GM21723 (cell line): Measurements from ENCODE around the gene TRHDE.

ENCODE experiments used
- ATAC-seq: cut with Tn5 transposase; IDR thresholded peaks from one replicate; pipeline ENCODE4 v1.9.1; 2021; ENCODE audit warnings: mild to moderate bottlenecking, moderate library complexity; ENCODE audit not compliant: unreplicated experiment

Gene TRHDE

DNA sequence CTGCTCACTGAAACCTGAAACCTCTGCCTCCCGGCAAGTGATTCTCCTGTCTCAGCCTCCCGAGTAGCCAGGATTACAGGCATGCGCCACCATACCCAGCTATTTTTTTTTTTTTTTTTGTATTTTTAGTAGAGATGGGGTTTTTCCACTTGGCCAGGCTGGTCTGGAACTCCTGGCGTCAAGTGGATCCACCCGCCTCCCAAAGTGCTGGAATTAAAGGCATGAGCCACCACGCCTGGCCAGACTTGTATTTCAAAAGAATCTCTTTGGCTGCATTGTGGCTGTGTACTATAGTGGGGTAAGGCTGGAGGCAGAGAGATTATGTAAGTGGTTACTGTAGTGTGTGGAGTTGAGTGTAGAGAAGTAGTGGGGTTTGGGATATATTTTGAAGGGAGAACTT lies 35.1 kb downstream of the TRHDE start:
- no peak for ATAC-seq

DNA sequence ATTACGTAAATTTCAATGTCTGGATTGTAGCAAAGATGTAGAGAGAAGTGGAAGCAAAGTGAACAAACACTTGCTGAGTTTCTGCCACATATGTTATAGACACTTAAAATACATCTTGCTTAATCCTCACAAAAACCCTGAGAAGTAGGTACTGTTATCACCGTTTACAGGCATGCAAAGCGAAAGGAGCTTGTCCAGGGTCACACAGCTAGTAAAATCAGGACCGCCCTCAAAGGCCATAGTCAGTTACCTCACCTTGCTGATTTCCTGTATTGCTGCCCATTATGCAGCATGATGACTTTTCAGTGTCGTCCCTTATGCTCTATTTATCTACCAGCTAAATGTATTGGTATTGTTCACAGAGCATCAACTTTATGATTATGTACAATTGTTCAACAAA lies 39.8 kb downstream of the TRHDE start:
- no peak for ATAC-seq

DNA sequence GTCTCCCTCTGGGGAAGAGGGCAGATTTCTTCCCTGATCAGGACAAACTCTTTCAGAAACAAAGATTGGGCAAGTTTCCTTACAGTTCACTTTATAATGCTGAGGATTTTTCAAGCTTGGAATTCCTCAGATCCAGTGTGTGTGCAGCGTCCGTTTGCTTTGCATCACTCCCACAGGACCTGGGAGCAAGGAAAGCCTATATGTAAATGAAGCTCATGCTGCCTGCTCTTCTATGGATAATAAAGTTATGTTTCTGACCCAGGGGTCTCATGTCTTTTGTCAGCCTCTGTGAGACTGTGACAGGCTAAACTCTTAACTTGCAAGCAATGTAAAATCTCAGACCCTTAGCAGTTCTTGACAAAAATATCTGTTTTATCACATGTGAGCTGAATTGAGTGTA lies 41.6 kb downstream of the TRHDE start:
- ATAC-seq, result no peak

DNA sequence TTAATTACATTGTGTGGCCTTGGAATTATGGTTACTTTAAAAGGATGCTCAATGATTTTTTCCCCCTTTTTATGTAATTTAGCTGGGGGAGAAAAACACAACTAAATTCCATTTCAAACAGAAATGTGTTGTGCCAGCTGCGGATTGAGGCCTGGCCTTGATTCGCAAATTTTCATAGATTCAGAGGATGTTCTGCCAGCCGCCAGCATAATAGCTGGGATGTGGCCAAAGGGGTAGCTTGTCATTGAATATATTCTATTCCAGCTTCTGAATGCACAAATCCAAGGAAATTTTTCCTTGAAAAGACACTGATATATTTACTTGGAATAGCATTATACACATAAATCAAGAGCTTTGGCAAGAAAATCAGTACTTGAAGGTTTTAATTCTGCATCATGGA lies 43.7 kb downstream of the TRHDE start:
- no peak for ATAC-seq

DNA sequence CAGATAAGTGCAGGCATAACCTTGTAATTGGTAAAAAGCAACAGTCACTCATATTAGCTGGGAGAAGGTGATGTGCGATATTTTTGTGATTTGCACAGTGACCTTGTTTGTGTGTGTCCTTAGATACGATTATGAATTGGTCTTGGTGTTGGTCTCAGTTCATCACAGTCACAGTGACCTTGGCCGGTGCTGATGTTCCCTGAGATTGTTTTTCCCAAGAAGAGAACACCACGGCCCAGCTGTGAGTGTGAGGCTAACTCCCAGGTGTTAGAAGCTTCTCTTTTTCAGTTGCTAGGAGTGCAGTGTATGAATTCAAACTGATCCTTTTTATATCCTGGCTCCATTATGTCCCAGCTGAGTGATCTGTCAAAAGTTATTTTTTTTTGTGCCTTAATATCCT lies 46.2 kb downstream of the TRHDE start:
- no peak for ATAC-seq

DNA sequence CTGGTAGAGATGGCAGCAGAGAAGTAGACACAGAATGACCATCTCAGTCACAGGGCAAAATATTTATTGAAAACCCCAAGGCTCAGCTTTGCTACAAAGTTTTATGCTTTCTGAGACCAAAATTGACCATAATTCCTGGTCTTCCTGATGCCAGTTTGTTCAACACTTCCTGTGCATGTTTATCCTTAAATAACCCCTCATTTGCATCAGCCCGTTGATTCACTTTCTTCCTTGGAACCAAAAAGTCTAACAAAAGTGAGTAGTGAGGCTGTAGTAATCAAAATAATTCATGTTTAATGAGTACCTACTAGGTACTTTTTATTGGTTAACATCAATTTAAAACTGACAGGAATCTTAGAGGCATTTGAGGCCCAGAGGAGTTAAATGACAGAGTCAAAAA lies 51.7 kb downstream of the TRHDE start:
- ATAC-seq, result no peak

DNA sequence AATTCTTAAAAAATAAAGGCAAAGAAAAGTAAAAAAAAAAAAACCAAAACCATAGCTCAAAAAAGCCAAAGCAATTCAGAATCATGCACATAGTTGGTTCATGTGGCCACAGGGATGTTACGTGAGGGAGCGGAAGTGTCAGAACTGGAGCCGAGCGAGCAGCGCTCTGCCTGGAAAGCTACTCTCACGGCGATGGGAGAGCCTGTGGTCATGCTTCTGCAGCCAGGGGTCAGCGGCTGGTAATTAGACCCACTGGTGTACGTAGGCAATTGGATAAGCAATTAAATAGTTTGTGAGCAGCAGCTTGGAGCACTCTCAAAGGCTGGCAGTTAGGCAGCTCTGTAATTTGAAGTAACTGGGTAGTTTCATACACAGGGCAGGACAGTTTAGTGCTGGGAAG lies 58.1 kb downstream of the TRHDE start:
- ATAC-seq, result no peak

DNA sequence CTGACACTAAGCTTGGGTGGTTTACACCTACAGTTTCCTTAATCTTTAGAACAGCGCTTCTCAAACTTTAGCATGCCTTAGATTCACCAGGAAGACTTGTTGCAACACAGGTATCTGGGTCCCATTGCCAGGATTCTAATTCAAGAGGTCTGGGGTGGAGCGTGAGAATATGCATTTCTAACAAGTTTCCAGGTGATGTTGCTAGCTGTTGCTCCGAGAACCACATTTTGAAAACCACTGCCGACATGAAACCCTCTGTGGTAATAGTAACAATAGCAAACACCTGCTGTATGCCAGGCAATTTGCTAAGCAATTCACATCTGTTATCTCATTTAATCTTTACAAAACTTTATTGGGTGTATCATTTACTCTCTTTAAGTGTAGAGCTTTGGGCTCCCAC lies 58.6 kb downstream of the TRHDE start:
- ATAC-seq, result no peak

DNA sequence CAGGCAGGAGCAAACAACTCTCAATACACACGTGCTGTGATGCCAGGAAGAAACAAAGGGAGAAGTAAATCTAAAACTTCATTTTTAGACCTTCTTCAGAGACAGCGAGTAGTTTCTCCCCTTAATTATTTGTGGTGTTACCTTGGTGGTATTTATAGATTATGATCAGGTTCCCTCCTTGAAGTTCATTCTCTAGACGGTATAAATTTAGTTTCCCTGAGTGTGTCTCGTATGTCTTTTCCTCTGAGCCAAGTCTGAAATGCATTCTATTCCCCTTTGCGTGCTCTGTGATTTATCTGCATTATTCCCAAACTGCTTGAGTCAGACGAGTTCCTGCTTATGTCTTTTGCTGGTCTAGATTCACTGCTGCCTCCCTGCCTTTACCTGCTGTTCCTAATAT lies 65.2 kb downstream of the TRHDE start:
- ATAC-seq, result no peak

DNA sequence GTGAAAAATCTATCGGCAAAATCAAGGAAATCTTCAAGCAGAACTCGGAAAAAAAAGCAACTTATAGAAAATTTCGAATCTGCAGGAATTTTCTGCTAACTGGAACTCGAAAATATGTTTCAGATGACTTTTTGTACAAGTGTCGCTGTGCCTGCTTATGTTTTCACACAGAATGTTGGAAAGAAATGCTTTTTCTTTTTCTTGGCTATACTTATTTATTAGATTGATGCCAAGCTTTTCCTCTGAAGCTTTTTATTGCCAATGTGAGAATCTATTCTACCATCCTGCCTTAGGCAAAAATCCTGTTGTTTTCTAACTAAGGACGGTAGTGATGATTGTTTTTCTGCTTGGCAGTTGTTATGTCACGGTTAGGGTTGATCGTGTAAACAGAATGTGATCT lies 65.8 kb downstream of the TRHDE start:
- ATAC-seq, result no peak

DNA sequence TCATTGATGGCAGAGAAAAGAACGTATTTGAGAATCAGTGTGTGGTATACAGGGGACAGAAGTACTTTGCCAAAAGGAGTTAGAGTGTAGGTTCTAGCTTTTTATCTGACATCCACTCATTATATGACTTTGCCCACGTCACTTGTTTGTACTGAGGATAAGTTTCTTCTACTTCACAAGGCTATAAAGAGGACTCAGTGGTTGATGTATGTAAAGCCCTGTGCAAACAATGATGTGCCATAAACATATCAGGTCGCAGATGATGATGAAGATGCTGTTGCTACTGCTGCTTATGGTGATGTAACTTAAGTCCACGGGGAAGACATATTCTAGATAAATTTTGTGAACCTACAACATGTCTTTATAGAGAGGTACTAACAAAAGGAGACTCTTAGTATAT lies 66.3 kb downstream of the TRHDE start:
- no peak for ATAC-seq

DNA sequence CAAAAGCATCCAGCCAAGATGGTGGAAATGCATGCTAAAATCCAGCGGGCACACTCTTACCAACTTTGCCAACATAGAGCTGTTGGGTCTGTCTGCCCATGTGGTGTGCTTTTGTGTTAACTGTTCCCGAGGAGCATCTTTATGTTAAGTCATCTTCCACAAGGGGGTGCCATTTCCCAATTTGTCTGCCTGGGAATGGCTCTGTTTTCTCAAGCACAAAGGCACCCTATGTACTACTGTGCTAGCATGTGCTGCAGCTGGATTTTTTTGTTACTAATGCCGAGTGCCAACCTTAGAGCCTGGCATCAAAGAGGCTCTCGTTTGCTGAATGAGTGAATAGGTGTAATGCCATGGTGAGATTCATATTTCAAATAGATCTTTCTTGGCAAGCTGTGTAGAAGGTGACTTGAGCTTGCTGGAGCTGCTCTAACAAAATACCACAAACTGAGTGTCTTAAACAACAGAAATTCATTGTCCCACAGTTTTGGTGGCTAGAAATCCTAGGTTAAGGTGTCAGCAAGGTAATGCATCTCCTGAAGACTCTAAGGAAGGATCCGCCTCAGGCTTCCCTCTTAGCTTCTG lies 74.3 kb downstream of the TRHDE start:
- peak; percentile 95 for ATAC-seq

DNA sequence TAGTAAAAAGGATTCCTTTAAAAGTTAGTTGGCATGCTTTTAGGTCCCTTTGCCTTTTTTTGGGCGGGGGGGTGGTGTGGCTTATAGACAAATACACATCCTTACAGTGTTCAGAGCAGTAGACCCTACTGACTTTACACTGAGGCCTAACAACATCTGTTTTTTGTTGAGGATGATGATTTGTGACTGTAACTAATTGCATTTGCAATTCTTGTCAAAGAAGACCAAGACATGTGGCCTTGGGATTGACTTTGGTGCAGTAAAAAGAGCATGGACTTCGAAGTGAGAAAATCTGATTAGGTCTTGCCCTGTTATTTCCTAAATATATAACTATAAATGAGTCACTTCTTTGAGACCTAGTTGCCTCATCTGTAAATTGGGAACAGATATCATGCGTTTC lies 77.3 kb downstream of the TRHDE start:
- ATAC-seq, result no peak

DNA sequence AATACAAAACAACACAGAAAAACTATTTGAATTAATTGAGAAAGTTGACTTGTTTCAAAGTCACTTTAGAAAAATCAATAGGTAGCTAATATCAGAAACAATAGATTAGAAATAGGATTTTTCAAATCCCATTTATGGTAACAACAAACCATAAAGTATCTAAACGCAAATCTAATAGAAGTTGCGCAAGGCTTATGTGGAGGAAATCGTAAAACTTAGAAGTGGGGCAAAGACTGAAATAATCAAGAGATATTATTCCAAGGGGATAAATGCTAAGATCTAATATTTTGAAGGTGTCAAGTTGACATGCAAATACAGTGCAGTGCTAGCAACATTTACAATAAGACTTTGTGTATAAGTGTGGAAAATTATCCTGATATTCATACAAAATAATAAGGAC lies 87.2 kb downstream of the TRHDE start:
- ATAC-seq, result no peak

DNA sequence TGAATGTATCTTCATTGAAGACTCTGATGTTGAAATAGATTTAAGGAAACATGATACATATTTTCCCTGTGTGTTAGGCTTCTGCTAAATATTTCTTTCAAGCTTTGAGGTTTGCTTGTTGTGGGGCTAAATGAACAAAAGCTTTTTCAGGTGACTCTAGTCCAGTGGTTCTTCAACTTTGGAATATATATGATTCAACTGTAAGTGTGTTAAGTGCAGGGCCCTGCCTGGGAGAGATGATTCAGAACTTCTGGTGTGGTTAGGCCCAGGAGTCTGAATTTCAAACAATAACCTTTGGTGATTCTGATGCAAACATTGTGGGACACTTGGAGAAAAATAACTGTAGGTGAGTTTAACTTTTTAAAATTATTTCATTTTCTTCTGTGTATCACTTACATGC lies 93.0 kb downstream of the TRHDE start:
- ATAC-seq, result no peak

DNA sequence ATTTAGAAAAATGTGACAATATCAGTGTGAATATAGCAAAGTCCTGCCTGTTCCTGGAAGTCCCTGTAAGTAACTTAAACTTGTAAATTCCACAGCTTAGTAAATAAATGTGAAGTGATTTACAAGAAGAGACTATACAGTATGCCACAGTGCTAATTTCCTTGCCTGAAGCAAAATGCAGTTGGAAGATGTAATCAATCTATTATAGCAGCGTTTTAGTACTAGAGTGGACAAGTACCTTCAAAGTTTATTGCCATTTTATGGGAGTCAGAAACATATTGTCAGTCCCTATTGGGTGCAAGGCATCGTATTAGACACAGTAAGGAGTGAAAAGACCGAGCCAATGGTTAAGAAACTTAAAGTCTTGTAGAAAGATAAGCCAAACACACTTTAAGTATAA lies 94.1 kb downstream of the TRHDE start:
- no peak for ATAC-seq

DNA sequence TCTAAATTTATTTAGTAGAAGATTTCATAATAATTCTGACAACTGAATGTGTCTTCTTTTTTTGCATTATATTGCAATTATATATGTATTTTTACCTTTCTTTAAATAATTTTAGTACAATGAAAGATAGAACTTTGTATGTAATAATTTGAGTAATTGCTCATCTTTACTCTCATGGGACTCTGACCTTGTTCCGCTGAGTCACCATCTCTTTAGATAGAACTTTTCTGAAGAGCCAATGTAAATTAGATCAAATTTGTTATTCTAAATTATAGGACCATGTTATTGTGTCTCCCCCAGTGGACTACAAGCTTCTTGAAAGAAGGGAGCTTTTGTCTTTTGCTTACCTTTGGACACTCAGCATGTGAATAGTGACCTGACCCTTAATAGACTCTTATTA lies 96.1 kb downstream of the TRHDE start:
- no peak for ATAC-seq

DNA sequence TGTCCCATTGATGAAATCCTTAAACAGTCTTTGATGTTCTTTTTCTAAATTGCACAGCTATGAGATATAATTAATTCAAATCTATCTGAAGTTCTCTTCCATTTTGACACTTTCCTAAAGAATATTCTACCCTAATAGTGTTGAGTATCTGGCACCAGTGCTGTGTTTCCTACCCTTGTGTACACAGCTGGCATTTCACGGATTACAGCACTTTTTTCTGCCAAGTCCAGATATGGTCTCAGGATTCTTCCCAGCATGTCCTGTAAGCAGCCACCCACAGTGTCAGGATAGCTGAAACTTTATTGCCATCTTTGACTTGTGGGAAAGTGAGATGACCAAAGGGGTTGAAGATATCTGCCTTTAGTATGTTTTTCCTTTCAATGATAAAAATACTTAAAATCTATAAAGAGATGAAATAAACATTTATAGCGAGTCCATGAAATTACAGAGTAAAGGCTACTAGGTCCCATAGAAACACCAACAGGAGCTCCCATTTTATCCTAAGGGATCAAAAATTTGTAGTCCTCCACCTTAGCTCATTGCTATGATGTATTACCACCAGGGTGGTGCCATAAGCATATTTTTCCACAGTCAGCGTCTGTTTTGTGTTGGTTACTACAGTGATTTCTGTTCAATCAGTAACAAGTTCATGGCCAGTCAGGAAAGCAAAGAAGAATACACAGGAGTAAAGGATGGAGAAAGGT lies 96.7 kb downstream of the TRHDE start:
- ATAC-seq, result no peak

DNA sequence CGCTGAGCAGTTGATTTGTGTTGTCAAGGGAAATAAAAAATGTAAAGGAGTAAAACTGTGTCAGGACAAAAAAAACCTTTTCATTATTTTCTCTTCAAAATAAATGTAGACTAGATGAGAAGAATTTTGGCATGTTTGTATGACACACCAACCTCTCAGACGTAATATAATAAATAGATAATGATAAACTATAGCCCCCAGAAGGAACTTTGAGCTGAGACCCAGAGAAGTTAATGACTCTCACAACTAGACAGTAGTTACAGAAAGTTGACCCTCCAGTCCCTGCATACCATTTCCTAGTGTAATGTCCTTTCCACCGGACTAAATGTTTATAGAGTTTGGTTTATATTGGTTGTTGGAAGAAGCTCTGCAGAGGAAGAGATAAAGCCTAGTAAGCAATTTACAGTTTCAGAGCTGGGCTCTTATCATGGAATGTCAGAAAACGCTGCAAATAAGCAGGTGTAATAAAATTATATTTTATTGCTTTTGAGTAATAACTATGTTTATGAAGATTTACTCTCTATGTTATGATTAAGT lies 97.3 kb downstream of the TRHDE start:
- no peak for ATAC-seq

DNA sequence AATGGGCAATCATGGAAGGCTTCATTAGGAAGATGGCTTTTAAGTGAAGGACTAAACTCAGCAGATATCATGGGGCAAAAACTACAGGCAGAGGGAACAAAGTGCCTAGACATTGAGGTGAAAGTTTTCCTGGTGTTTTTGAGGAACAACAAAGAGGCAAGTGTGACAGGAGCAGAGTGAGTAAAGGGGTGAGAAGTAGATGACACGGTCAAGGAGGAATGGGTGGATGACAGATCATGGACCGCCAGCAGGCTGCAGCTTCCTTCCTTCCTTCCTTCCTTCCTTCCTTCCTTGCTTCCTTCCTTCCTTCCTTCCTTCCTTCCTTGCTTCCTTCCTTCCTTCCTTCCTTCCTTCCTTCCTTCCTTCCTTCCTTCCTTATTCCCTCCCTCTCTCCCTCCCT lies 108.3 kb downstream of the TRHDE start:
- ATAC-seq, result no peak

DNA sequence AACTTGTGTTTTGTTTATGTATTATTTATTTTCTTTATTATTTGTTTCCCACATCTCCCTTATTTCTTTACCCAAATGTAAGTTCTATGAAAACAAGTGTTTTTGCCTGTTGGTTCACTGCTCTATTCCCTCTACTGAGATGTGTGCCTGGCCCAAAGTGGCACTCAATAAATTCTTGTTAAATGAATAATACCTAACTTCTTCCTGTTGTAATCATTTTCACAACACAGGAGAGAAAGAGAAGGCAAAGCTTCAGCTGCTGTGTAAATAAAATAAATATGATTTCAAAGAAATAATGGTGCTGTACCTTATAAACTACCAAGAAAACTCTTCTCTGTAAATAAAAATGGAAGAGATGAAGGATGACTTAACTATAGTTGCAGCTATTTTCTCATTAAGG lies 116.2 kb downstream of the TRHDE start:
- ATAC-seq, result no peak

DNA sequence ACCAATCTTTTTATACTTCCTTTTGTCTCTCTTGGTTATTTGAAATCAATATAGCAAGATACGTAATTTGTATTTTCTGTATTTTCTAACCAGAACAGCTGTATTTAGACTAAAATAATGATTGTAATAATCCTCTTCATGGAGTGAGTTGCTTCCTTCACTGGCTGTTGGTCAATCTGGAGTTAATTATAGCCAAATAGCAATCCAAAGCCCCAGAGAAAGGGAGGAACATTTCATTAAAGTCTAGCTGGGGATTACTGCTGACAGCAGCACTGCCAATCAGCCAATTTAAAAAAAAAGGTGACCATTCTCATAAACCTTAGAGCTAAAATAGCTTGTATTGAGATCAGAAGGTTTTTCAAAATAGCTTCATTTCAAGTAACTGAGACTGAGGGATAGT lies 118.0 kb downstream of the TRHDE start:
- no peak for ATAC-seq

DNA sequence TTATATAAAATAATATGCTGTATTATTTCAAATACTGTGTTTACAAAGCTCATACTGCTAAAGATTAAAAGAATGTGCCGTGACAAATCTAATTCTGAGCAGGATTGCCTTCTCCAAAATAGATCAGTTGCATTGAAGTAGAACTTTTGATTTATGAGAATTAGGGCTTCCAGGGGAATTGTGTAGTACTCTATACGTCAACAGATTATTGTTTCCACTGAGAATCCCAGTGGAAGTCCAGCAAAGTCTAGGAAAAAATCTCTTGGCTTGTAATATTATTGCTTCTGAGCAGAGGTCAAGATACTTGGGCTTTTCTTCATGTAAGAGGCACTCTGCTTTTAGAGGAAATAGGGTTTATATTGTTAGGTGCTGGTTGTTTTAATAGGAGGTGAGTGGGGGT lies 133.9 kb downstream of the TRHDE start:
- no peak for ATAC-seq
